ENCODE measurements around the gene HIVEP3.

DNA sequence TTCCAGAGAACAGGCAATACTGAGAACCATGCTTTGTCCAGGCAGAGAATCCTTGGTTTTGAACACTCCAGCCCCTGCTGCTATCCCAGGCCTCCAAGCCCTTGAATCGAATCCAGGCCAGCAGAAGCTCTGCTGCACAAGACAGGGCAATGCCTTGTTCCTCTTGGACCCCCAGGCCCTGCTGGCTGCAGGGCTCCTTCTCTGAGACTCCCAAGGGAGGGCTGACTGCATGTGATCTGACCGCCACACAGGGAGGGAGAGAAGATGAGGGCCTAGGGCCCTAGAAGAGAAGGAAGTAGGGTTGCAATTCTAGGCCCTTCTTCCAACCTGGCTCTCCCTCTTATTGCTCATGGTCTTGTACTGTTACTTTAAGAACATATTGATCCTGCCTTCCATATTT lies 273.7 kb downstream of the HIVEP3 start:
- TF ChIP-seq TAF1 (IDR thresholded peaks at IDR 0.05; ENCODE audit: borderline replicate concordance, insufficient read depth, low read length) (no peak), POLR2AphosphoS5 (IDR thresholded peaks at IDR 0.05; ENCODE audit: low read depth, low read length) (no peak), SIN3A (IDR thresholded peaks at IDR 0.05; ENCODE audit: borderline replicate concordance, insufficient read depth, low read length) (no peak), FOXP2 (optimal IDR thresholded peaks at IDR 0.05; ENCODE audit: borderline replicate concordance, extremely low read depth, extremely low read length, insufficient read depth) (no peak)
- TF ChIP-seq, protein P1, sequence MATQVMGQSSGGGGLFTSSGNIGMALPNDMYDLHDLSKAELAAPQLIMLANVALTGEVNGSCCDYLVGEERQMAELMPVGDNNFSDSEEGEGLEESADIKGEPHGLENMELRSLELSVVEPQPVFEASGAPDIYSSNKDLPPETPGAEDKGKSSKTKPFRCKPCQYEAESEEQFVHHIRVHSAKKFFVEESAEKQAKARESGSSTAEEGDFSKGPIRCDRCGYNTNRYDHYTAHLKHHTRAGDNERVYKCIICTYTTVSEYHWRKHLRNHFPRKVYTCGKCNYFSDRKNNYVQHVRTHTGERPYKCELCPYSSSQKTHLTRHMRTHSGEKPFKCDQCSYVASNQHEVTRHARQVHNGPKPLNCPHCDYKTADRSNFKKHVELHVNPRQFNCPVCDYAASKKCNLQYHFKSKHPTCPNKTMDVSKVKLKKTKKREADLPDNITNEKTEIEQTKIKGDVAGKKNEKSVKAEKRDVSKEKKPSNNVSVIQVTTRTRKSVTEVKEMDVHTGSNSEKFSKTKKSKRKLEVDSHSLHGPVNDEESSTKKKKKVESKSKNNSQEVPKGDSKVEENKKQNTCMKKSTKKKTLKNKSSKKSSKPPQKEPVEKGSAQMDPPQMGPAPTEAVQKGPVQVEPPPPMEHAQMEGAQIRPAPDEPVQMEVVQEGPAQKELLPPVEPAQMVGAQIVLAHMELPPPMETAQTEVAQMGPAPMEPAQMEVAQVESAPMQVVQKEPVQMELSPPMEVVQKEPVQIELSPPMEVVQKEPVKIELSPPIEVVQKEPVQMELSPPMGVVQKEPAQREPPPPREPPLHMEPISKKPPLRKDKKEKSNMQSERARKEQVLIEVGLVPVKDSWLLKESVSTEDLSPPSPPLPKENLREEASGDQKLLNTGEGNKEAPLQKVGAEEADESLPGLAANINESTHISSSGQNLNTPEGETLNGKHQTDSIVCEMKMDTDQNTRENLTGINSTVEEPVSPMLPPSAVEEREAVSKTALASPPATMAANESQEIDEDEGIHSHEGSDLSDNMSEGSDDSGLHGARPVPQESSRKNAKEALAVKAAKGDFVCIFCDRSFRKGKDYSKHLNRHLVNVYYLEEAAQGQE (IDR thresholded peaks at IDR 0.05; ENCODE audit: insufficient read depth in 1 of 2, low read depth in 2 of 2, low read length in 2 of 2): no peak
